ENCODE data around the gene MPZ. TPM values are rescaled to one million over a fixed set of nuclear protein-coding genes. Genes with fewer than 3 reads are reported as not detected.

The MPZ gene
- total RNA-seq, 1 donor from 2014 or later = 16.4 TPM

GRCh38 chr1:161261261-161262235 is 48.2 kb downstream of the MPZ start:
- Mint-ChIP-seq H3K4me1 (ENCODE audit: low read depth, unreplicated experiment) (peaks cover 22% of the 10 kb centered on the region), H3K9me3 (ENCODE audit: unreplicated experiment) (peaks cover 11% of the 10 kb centered on the region), H3K27me3 (ENCODE audit: unreplicated experiment) (peaks cover 17% of the 10 kb centered on the region), H3K4me3 (ENCODE audit: unreplicated experiment) (peak overlapping the region; percentile 48), H3K27ac (ENCODE audit: unreplicated experiment) (no peak overlapping the region), H3K36me3 (ENCODE audit: unreplicated experiment) (peaks cover 17% of the 10 kb centered on the region)
- TF ChIP-seq CTCF (IDR thresholded peaks at IDR 0.05; ENCODE audit: partially characterized antibody, unreplicated experiment) = no peak
- DNase-seq = no peak

- H3K27ac Mint-ChIP-seq (ENCODE audit: unreplicated experiment) = no peak overlapping the region
- peaks cover 11% of the 10 kb centered on the region for H3K9me3 Mint-ChIP-seq (ENCODE audit: unreplicated experiment)
- H3K27me3 Mint-ChIP-seq (ENCODE audit: unreplicated experiment) = peaks cover 17% of the 10 kb centered on the region
- TF ChIP-seq CTCF (IDR thresholded peaks at IDR 0.05; ENCODE audit: partially characterized antibody, unreplicated experiment) = no peak
- DNase-seq = no peak
- peaks cover 22% of the 10 kb centered on the region for H3K4me1 Mint-ChIP-seq (ENCODE audit: low read depth, unreplicated experiment)
- peaks cover 21% of the 10 kb centered on the region for H3K36me3 Mint-ChIP-seq (ENCODE audit: unreplicated experiment)
- H3K4me3 Mint-ChIP-seq (ENCODE audit: unreplicated experiment) = no peak overlapping the region
Observed at GRCh38 chr1:161260376-161261260, 49.1 kb downstream of the MPZ start.

GRCh38 chr1:161259765-161260164 is 50.0 kb downstream of the MPZ start:
- peaks cover 17% of the 10 kb centered on the region for H3K27me3 Mint-ChIP-seq (ENCODE audit: unreplicated experiment)
- no peak for DNase-seq
- TF ChIP-seq CTCF (IDR thresholded peaks at IDR 0.05; ENCODE audit: partially characterized antibody, unreplicated experiment) = no peak
- no peak overlapping the region for H3K27ac Mint-ChIP-seq (ENCODE audit: unreplicated experiment)
- H3K4me3 Mint-ChIP-seq (ENCODE audit: unreplicated experiment) = peak overlapping the region; percentile 40
- H3K36me3 Mint-ChIP-seq (ENCODE audit: unreplicated experiment) = peaks cover 21% of the 10 kb centered on the region
- peaks cover 22% of the 10 kb centered on the region for H3K4me1 Mint-ChIP-seq (ENCODE audit: low read depth, unreplicated experiment)
- H3K9me3 Mint-ChIP-seq (ENCODE audit: unreplicated experiment) = peaks cover 11% of the 10 kb centered on the region

- Mint-ChIP-seq H3K4me1 (ENCODE audit: low read depth, unreplicated experiment) (peaks cover 22% of the 10 kb centered on the region), H3K4me3 (ENCODE audit: unreplicated experiment) (peak overlapping the region; percentile 40), H3K27ac (ENCODE audit: unreplicated experiment) (no peak overlapping the region), H3K36me3 (ENCODE audit: unreplicated experiment) (peaks cover 21% of the 10 kb centered on the region), H3K27me3 (ENCODE audit: unreplicated experiment) (peaks cover 17% of the 10 kb centered on the region), H3K9me3 (ENCODE audit: unreplicated experiment) (peaks cover 11% of the 10 kb centered on the region)
- TF ChIP-seq CTCF (IDR thresholded peaks at IDR 0.05; ENCODE audit: partially characterized antibody, unreplicated experiment) = no peak
- no peak for DNase-seq
Observed at GRCh38 chr1:161259345-161259702, 50.4 kb downstream of the MPZ start.
